Inflammatory macrophage treated with lipopolysaccharide for 1 hour (primary cell): ENCODE results near the gene MMP14.
"Not testable (repeated sequence)": the region's sequence is repeated elsewhere in the genome, so short reads cannot be mapped to it uniquely, and the experiment has no call there.

ENCODE experiments used
- DNase-seq, 2 donors: peaks; one replicate each; pipeline ENCODE4 v3.0.0-alpha.2; 2020 to 2022

MMP14 gene

DNA sequence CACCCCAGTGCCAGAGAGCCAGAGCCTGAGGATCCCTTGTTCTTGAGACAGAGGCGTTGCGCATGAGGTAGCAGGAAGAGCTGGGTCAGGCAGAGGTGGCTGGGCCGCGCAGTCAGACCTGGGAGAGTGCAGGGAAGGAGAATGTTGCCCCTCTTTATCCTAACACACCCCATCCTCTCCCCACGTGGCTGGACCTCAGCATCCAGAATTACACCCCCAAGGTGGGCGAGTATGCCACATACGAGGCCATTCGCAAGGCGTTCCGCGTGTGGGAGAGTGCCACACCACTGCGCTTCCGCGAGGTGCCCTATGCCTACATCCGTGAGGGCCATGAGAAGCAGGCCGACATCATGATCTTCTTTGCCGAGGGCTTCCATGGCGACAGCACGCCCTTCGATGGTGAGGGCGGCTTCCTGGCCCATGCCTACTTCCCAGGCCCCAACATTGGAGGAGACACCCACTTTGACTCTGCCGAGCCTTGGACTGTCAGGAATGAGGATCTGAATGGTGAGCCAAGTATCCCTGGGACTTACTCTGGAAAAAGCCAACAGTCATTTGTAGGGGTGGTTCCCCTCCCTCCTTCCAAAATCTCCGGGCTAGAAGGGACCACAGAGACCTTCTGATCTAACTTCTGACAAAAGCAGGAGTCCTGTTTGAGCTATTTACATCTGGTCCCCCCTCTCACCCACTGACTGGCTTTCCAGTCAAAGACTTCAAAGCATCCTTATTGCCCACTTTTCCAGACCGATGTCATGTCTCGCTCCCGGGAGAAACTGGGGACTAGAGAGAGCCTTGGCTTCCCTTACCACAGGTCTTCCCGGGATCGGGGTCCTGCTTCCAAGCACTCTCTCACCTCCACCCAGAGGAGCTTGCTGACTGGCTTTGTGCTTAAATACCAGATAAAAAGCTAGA, 6.1 kb downstream of the MMP14 start:
- DNase-seq: no peak

DNA sequence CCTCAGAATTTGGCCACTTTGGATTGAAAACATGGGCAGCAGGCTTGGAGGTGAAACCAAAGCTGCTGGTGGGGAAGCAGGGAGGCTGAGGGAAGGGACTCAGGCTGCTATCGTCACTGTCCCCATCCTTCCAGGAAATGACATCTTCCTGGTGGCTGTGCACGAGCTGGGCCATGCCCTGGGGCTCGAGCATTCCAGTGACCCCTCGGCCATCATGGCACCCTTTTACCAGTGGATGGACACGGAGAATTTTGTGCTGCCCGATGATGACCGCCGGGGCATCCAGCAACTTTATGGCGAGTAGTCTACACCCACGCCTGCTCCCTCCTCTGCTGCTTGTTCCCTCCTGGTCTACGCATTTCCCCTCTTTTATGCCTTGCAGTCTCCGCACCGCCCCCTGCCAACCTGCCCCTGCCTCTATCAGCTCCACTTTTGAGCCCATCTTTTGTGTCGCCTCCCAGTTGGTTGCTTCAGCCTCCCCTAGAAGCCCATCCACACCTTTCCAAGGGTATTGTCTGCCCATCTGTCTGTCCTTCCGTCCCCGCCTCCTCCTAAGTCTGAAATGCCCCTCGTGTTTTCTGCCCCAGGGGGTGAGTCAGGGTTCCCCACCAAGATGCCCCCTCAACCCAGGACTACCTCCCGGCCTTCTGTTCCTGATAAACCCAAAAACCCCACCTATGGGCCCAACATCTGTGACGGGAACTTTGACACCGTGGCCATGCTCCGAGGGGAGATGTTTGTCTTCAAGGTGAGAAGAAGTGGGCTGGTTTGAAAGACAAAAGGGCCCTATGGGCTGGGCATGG, 6.9 kb downstream of the MMP14 start:
- DNase-seq: no peak

DNA sequence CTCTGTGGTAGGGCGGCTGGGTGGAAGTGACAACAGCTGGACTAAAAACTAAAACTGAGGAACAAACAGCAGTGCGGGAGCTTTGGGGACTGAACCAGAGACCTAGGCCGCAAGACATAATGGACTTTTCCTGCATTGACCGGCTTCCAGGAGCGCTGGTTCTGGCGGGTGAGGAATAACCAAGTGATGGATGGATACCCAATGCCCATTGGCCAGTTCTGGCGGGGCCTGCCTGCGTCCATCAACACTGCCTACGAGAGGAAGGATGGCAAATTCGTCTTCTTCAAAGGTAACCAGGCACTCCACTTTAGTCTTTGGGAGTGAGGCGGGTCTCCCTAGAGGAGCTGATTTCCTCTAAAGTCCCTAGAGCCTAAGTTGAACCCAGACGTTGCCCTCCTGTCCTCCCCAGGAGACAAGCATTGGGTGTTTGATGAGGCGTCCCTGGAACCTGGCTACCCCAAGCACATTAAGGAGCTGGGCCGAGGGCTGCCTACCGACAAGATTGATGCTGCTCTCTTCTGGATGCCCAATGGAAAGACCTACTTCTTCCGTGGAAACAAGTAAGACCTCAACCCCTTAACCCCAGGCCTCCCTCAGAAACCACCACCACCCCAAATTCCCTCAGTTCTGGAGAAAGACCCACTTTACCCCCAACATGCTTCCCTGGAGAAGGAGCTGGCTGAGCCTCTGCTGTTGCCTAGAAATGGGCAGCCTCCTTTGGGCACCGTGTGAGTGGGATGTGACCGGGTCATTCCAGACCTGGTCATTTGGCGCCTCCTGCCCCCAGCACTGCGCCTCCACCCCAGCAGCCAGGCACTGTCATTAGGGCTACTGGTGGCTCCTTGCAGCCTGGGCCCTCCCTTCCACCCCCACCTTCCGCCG, 8.1 kb downstream of the MMP14 start:
- no peak for DNase-seq

DNA sequence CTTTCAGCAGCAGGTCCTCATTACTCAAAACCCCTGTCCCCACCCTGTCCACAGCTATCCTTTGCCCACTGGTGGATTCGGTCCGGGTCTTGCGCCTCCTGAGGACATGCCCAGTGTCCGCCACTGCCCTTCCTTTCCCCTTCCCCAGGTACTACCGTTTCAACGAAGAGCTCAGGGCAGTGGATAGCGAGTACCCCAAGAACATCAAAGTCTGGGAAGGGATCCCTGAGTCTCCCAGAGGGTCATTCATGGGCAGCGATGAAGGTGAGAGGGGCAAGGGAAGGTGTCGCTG, 8.7 kb downstream of the MMP14 start:
- DNase-seq: no peak

DNA sequence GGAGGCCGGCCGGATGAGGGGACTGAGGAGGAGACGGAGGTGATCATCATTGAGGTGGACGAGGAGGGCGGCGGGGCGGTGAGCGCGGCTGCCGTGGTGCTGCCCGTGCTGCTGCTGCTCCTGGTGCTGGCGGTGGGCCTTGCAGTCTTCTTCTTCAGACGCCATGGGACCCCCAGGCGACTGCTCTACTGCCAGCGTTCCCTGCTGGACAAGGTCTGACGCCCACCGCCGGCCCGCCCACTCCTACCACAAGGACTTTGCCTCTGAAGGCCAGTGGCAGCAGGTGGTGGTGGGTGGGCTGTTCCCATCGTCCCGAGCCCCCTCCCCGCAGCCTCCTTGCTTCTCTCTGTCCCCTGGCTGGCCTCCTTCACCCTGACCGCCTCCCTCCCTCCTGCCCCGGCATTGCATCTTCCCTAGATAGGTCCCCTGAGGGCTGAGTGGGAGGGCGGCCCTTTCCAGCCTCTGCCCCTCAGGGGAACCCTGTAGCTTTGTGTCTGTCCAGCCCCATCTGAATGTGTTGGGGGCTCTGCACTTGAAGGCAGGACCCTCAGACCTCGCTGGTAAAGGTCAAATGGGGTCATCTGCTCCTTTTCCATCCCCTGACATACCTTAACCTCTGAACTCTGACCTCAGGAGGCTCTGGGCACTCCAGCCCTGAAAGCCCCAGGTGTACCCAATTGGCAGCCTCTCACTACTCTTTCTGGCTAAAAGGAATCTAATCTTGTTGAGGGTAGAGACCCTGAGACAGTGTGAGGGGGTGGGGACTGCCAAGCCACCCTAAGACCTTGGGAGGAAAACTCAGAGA, 9.6 kb downstream of the MMP14 start:
- no peak for DNase-seq

DNA sequence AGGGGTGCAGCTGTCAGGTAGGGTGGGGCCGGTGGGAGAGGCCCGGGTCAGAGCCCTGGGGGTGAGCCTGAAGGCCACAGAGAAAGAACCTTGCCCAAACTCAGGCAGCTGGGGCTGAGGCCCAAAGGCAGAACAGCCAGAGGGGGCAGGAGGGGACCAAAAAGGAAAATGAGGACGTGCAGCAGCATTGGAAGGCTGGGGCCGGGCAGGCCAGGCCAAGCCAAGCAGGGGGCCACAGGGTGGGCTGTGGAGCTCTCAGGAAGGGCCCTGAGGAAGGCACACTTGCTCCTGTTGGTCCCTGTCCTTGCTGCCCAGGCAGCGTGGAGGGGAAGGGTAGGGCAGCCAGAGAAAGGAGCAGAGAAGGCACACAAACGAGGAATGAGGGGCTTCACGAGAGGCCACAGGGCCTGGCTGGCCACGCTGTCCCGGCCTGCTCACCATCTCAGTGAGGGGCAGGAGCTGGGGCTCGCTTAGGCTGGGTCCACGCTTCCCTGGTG, 10.5 kb downstream of the MMP14 start:
- DNase-seq: no peak

DNA sequence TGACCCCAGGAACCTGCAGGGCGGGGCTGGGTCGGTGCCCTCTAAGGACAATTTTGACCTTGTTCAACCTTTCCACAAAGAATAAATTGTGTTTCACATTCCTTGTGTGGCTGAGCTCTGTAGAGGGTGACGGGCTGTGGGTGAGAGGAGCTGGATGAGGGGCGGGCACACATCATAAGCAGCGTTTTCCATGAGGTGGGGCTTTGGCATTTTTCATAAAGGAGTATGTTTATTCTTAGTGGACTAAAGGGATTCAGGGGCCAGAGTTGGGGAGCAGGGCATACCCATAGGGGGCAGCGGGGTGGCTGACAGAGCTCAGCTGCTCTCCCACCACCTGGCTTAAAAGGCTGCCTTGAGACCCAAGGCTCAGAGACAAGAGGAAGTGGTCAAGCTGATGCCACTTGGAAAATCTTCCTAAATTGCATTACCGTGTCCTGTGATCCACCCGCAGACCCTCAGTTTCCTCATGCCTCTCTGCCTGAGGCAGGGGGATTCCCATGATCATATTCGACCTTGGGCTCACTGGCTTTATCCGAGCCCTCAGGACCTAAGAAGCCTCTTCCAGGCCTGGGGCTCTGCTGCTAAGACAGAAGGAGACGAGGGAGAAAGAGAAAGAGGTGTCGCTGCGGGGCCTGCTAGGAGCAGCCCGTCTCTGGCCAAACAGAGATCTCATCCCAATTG, 11.4 kb downstream of the MMP14 start:
- peak; percentile 90 to 99 for DNase-seq

DNA sequence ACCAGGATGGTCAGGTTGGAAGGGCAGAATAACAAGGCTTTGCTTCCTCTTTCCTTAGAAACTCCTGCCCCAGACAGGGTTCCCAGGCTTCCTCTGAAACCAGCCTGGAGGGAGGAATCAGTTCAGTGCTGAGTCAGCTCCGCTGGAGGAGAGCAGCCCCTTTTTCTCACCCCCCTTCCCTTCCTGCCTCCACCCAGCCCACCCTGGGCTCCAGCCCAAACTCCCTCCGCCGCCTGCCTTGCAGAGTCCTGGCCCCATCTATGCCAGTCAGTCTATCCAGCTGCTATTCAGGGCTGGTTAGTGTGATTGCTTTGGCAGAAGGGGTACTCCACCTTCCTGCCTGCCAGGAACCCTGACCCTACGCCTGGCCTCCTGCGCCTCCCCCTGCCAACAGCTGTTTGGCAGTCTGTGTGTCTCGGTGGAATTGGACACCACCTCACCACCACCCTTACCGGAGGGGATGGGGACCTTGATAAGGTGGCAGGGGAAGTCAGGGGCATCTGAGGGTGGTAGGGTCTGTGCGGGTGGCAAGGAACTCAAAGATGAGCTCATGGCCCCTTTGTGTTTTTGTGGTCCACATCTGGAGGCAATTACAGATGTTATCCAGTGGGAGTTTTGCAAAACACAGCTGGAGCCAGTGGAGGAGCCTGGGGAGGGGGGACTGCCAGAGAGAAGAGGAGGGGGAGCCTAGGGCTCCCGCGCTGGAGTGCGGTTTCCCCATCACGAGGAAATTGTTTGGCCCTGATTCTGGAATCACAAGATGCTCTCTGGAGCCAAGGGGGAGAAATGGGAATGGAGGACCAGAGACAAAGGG, 12.2 kb downstream of the MMP14 start:
- peak; percentile 61 to 88 for DNase-seq

DNA sequence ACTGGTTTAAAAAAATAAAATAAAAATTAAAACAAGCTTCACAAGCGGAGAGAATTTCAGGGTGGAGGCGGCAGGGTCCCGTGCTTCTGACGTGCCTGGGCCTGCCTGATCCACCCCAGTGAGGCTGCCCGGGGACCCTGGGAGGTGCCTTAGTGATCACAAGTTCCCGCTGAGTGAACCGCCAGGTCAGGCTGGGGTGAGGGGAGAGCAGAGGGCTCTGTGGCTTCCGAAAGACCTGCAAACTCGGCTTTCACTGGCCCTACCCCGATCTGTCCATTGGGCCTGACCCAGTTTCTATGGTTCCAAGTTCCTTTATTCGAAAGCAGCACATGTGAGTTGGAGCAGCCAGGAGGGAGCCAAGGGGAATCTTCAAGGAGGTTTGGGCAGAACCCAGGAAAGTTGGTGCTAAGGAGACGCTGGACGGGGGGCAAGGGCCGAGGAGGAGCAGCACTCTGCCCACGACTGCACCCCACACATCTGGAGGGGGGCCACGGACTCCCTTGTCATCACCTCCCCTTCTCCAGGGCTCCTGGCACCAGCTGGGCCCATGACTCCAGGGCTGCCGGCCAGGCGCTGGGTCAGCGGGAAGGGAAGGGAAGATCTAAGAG, 12.9 kb downstream of the MMP14 start:
- DNase-seq: no peak

DNA sequence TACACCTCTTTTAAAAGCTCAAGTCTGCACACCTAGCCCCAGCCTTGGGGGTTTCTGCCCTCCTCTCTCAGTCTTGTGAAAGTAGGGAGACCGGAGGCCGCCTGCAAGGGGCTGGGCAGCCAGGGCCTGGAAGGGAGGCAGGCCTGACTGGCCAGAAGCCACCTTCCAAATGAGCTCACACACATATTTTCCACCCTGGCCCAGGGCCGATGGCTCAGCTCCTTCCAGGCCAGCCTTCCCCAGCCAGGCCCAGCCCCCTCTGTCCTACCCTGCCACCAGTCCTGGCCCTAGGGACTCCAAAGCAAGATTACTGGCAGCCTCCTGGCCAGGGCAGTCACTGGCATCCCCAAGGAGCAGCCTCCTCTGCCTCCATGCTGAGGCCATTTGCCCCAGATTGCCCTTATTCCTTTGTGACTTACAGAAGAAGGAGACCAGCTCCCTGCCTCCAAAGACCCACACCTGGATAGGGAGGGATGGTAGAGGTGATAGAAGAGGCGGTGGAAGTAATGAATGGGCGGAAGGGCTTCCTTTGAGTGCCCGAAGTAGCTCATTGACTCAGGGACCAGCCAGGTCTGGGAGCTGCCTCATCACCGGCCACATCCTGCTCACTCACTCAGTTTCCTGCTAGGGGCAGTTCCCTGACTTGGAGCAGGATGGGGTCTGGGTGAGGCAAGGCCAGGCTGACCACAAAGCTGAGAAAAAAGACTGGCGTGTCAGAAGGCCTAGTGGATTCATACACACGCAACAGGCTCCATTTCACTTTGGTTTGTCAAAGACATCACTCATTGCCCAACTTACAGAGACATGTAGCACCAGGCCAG, 14.8 kb downstream of the MMP14 start:
- DNase-seq: peak; percentile 68 to 83

DNA sequence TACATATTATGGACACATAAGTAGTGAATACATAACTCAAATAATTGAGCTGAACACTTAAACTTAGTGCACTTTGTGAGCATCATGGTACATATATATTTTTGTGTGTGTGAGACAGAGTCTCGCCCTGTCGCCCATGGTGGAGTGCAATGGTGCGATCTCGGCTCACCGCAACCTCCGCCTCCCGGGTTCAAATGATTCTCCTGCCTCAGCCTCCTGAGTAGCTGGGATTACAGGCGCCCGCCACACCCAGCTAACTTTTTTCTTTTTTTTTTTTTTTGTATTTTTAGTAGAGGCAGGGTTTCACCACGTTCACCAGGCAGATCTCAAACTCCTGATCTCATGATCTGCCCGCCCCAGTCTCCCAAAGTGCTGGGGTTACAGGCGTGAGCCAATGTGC, 15.8 kb downstream of the MMP14 start:
- not testable (repeated sequence) for DNase-seq

DNA sequence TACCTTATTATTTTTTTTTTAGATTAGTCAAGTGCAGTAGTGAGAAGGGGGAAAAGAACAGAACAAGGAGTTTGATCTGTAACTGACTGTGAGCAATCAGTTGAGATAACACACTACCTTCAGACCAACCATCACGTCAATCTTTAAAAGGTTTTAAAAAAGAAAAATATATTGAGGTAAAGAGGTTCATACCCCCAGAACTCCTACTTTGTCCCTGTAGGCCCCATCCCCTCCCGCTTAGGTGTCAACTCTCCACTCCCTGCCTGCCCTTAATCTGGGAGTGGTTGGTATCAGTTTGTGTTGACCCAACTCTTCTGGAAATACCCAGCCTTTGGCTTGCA, 16.2 kb downstream of the MMP14 start:
- DNase-seq: no peak

DNA sequence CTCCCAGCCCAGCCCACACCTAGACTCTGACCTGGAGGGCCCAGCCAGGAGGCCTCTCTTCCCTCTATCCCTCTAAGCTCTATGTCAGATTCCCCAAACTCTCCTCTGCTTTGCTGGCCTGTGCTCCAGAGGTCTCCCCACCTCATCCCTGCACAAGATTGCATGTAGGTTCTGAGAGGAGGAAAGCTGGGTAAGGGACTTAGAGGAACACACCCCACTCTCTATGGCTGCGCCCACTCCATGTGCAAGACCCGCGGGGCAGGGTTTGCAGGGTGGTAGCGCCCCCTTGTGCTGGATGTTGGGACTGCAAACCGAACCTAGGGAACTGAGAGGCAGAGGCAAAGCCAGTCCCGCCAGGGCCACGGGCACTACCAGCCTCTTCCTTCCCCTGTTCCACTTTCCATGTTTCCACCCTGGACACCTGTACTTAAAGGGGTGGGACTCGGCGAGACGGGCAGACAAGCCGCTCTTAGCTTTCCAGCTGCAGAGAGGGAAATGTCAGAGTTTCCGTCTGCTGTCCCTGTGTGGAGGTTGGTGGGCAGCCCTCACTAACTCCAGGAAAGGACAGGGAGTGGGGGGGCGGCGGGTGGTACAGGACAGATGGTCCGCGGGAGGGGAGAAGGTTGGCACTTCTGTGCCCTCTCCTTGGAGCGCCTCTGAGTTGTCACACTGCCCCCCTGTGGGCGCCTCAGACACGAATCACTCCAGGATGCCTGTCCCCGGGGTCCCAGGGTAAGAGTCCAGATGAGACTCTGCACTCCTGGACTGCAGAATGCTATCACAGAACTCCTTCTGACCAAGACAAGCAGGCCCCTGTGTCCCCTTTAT, 16.8 kb downstream of the MMP14 start:
- peak; percentile 84 to 100 for DNase-seq

DNA sequence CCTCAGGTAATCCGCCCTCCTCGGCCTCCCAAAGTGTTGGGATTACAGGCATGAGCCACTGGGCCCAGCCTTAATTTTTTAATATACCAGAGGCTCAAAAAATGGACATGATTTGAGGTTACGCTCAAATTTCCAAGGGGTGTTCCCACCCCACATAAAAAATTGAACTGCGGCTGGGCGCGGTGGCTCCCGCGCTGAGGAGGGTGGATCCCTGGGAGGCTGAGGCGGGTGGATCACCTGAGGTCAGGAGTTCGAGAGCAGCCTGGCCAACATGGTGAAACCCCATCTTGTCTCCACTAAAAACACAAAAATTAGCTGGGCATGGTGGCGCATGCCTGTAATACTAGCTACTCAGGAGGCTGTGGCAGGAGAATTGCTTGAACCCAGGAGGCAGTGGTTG, 17.9 kb downstream of the MMP14 start:
- DNase-seq: not testable (repeated sequence)

DNA sequence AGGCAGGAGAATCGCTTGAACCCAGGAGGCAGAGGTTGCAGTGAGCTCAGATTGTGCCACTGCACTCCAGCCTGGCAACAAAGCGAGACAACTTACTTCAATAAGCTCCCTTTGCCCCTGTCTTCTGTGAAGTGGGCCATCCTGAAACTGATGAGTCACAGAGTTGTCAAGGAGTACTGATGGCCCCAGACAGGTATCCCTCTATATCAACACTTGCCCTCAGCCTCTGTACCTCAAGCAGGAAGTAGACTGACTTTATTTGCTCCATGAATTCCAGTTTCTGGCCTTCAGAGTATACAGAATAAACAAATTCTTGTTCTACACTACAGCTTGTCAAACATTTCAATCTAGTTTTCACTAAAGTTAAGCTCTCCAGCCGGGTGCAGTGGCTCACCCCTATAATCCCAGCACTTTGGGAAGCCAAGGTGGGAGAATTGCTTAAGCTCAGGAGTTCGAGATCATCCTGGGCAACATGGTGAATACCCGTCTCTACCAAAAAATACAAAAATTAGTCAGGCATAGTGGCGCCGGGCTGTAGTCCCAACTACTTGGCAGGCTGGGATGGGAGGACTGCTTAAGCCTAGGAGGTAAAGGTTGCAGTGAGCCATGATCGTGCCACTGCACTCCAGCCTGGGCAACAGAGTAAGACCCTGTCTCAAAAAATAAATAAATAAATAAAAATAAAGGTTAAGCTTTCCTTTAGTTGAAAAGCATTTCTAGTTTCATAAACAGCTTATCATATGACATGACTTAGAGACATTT, 18.8 kb downstream of the MMP14 start:
- DNase-seq: no peak

DNA sequence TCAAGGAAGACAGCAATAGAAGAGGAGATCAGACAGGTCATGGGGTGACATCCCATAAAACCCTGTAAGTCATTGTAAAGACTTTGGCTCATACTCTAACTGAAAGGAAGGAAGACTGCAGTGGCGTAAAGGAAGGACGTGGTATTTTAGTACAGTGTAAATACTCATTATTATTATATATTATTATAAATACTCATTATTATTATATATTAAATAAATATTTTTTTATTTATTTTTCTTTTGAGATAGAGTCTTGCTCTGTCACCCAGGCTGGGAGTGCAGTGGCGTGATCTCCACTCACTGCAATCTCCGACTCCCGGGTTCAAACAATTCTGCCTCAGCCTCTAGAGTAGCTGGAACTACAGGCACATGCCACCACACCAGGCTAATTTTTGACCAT, 20.0 kb downstream of the MMP14 start:
- DNase-seq: no peak

DNA sequence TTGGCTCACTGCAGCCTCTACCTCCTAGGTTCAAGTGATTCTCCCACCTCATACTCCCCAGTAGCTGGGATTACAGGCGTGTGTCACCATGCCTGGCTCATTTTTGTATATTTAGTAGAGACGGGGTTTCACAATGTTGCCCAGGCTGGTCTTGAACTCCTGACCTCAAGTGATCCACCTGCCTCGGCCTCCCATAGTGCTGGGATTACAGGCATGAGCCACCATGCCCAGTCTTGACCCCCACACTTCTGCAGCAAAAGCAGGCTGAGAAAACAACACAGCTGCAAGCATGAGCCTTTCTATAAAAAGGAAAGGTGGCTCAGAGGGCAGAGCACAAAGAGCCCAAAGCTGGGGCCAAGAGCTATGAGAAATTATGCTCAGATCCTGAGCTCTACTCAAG, 24.0 kb downstream of the MMP14 start:
- DNase-seq: not testable (repeated sequence)

DNA sequence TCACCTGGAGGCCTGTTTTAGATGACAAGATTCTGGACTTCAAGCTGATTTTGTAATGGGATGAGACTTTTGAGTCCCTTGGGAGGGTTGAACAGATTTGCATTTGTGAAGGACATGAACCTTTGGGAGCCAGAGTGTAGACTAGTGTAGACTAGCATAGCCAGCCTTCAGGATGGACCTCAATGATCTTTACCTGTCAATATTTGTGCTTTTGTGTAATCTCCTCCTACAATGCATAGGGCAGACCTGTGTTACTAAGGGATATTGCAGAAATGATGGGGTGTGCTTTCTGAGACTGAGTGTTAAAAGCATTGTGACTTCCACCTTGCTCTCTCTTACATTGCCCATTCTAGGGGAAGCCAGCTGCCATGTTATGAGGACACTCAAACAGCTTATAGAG, 25.3 kb downstream of the MMP14 start:
- DNase-seq: no peak
